Activated naive CD4-positive, alpha-beta T cell treated with anti-CD3 and anti-CD28 coated beads, Interleukin-2, amount 50 U/mL, for 24 hours (primary cell): ENCODE data around the gene RAB35.

ENCODE experiments used
- H3K27ac Mint-ChIP-seq: one replicate; pipeline ENCODE4 v1.8.0; 2021; ENCODE audit warnings: mild to moderate bottlenecking, mixed read lengths
- H3K27me3 Mint-ChIP-seq: one replicate; pipeline ENCODE4 v1.8.0; 2021; ENCODE audit warnings: mixed read lengths
- H3K36me3 Mint-ChIP-seq: one replicate; pipeline ENCODE4 v1.8.0; 2021; ENCODE audit warnings: mixed read lengths
- H3K4me1 Mint-ChIP-seq: one replicate; pipeline ENCODE4 v1.8.0; 2021; ENCODE audit warnings: mixed read lengths
- H3K4me3 Mint-ChIP-seq: one replicate; pipeline ENCODE4 v1.8.0; 2021; ENCODE audit warnings: mild to moderate bottlenecking, mixed read lengths
- H3K9me3 Mint-ChIP-seq: one replicate; pipeline ENCODE4 v1.8.0; 2021; ENCODE audit warnings: mixed read lengths

RAB35 gene

DNA sequence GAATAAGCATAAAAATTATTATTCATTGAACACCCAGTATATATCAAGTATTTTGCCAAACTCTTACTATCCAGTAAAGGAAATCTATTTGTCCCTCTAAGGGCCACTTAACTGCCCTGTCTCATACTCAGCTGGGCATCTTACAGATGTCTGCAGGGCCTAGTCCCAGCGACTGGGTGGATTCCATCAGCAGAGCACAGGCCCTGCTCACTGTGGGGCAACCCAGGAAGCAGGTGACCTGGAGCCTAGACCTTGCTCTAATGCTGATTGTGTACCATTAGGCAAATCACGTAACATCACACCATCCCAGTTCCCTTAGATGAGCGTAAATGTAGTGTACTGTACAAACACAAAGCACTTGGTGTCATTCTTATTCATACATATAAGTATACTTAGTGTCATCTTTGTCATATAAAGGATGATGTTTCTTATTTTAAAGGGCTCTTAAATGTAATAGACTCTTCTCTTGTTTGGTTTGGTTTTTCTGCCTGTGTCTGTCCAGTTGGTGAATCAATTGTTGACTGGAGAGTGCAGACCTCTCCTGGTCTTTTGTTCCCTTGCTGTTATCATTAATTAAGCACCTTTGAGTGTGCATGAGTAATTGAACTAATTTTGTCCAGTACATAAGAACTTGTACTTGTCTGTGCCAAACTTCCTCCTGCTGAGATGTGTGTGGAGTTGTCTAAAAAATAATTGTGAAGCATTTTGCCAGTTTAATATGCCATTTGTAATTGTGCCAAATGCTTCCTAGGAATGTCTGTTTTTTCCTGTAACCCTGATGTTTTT lies 49.3 kb downstream of the RAB35 start:
- H3K27ac Mint-ChIP-seq, result peak overlapping the region; percentile 38

DNA sequence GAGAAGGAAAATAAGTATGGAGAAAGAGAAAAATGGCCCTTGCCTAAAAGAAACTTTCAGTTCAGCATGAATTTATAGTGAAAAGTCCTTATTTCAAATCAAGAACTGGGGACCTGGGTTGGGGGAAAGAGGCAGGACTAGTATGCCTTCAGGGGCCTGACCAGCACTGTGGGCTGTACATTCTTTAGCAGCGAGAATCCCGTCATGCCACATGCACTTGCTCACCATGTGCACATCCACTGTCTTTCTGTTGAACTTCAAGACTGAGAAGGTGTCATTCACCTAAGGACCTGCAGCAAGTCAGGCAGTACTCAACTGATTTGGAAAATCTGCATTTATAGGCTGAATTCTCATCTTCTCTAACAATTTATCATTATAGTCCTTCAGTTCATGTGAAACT lies 50.2 kb downstream of the RAB35 start:
- Mint-ChIP-seq H3K27ac (peak overlapping the region; percentile 41), H3K36me3 (peaks cover 21% of the 10 kb centered on the region), H3K4me1 (peaks cover 8% of the 10 kb centered on the region)

More for the DNA sequence above, 49.3 kb downstream of the RAB35 start:
- Mint-ChIP-seq H3K4me1 (peaks cover 8% of the 10 kb centered on the region), H3K36me3 (peaks cover 22% of the 10 kb centered on the region), H3K27me3 (no peaks in the 10 kb centered on the region), H3K4me3 (no peak overlapping the region), H3K9me3 (no peaks in the 10 kb centered on the region)

DNA sequence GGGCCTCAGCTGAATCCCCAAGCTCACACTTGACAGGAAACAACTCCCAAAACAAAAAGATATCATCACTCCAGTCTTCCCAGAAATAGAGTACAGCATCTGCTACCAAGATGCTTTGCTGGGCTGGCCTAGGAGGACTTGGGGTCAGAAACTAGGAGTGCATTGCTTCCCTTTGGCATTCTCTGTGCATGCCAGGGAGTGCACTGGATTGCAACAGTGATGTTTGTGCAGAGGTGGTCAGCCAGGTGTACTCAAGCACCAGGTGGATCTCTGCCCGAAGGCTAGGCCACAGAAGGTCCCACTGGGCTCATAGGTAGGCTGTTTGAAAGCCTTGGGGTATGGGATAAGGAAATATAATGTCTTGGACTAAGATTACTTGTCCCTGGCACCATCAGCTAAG lies 51.1 kb downstream of the RAB35 start:
- Mint-ChIP-seq H3K27ac (no peak overlapping the region), H3K27me3 (no peaks in the 10 kb centered on the region), H3K9me3 (no peaks in the 10 kb centered on the region), H3K36me3 (peaks cover 21% of the 10 kb centered on the region), H3K4me1 (peaks cover 11% of the 10 kb centered on the region), H3K4me3 (no peak overlapping the region)

More for the DNA sequence above, 50.2 kb downstream of the RAB35 start:
- Mint-ChIP-seq H3K4me3 (no peak overlapping the region), H3K9me3 (no peaks in the 10 kb centered on the region), H3K27me3 (no peaks in the 10 kb centered on the region)

GRCh38 chr12:120064054-120064940 lies 52.3 kb downstream of the RAB35 start:
- Mint-ChIP-seq H3K27me3 (no peaks in the 10 kb centered on the region), H3K27ac (no peak overlapping the region), H3K9me3 (no peaks in the 10 kb centered on the region), H3K4me3 (no peak overlapping the region), H3K36me3 (peaks cover 16% of the 10 kb centered on the region), H3K4me1 (peaks cover 17% of the 10 kb centered on the region)

- Mint-ChIP-seq H3K4me1 (peaks cover 17% of the 10 kb centered on the region), H3K27ac (no peak overlapping the region), H3K9me3 (no peaks in the 10 kb centered on the region), H3K36me3 (peaks cover 17% of the 10 kb centered on the region), H3K27me3 (no peaks in the 10 kb centered on the region), H3K4me3 (no peak overlapping the region)
Observed at GRCh38 chr12:120062976-120063579, 53.5 kb downstream of the RAB35 start.

DNA sequence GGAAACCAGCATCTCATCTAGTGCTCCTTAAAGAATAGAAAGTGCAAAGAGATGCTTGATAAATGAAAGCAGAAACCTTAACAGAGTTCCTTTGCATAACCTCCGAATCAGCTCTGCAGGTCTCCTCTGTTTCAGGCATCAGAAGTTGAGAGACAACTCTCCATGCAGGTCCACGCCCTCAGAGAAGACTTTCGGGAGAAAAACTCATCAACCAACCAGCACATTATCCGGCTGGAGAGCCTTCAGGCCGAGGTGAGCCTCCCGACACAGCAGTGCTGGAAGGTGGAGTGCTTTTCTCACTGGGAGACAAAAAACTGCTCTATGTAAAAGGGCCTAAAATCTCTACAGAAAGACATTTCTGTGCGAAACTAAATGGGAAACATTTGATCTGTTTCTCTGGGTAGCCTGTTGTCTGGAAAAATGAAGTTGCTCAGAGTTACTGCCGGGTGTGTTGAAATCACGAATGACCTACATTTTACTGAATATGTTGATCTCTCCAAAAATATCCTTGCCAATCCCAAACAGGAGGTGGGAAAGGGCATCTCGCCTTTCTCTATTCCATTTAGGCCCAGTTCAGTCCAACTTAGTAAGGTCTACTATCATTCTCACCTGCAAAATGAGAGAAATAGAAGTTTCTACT lies 54.9 kb downstream of the RAB35 start:
- H3K4me1 Mint-ChIP-seq, result peaks cover 17% of the 10 kb centered on the region
- H3K27ac Mint-ChIP-seq, result peak overlapping the region; percentile 13
- no peaks in the 10 kb centered on the region for H3K9me3 Mint-ChIP-seq
- H3K27me3 Mint-ChIP-seq, result no peaks in the 10 kb centered on the region
- peaks cover 17% of the 10 kb centered on the region for H3K36me3 Mint-ChIP-seq
- H3K4me3 Mint-ChIP-seq, result no peak overlapping the region

DNA sequence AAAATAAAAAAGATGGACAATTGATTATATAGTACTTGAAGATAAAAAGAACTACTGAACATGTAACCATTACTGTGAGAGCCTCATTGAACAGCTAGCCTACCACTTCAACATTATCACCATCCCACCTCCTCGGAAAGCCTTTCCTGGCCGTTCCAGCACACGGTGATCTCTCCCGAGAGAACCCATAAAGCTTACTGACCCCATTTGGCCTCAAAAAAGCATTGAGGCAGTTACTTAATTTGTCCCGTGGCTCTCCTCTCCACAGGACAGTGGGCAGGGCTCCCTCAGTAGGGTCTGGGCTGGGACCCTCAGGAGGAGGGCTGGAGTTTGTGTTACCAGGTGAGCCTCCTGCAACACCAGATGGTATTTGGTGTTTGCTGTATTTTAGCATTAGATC lies 55.8 kb downstream of the RAB35 start:
- Mint-ChIP-seq H3K27me3 (no peaks in the 10 kb centered on the region), H3K4me3 (no peak overlapping the region), H3K27ac (no peak overlapping the region), H3K9me3 (no peaks in the 10 kb centered on the region), H3K4me1 (peaks cover 17% of the 10 kb centered on the region), H3K36me3 (peaks cover 12% of the 10 kb centered on the region)

- peak overlapping the region; percentile 35 for H3K27ac Mint-ChIP-seq
- peaks cover 13% of the 10 kb centered on the region for H3K36me3 Mint-ChIP-seq
- H3K27me3 Mint-ChIP-seq, result no peaks in the 10 kb centered on the region
- peaks cover 19% of the 10 kb centered on the region for H3K4me1 Mint-ChIP-seq
- no peaks in the 10 kb centered on the region for H3K9me3 Mint-ChIP-seq
- H3K4me3 Mint-ChIP-seq, result no peak overlapping the region
Observed at GRCh38 chr12:120060196-120060595, 56.4 kb downstream of the RAB35 start.

DNA sequence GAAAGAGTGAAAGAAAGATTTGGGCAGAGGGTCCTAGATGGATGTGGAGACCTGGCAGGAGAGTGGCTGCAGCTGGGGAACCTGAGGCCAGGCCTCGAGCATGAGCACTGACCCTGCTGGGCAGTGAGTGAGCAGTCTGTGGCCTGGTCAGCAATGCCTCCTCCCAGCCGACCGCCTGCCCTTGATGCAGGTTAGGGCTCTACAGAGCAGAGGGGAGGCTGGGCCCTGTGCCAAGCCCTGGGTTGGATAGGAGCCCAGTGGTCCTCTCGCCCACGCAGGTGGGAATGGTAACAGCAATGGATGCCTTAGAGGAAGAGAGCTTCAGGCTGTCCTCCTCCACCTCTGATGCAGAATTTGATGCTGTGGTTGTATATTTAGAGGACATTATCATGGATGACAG lies 59.8 kb downstream of the RAB35 start:
- Mint-ChIP-seq H3K27ac (no peak overlapping the region), H3K27me3 (no peaks in the 10 kb centered on the region), H3K4me1 (peaks cover 28% of the 10 kb centered on the region), H3K36me3 (peaks cover 14% of the 10 kb centered on the region), H3K9me3 (peaks cover 7% of the 10 kb centered on the region), H3K4me3 (no peak overlapping the region)

- no peak overlapping the region for H3K27ac Mint-ChIP-seq
- no peaks in the 10 kb centered on the region for H3K27me3 Mint-ChIP-seq
- H3K4me3 Mint-ChIP-seq, result no peak overlapping the region
- peaks cover 29% of the 10 kb centered on the region for H3K4me1 Mint-ChIP-seq
- peaks cover 8% of the 10 kb centered on the region for H3K9me3 Mint-ChIP-seq
- H3K36me3 Mint-ChIP-seq, result peaks cover 16% of the 10 kb centered on the region
Observed at GRCh38 chr12:120055231-120056000, 61.1 kb downstream of the RAB35 start.

- Mint-ChIP-seq H3K36me3 (peaks cover 19% of the 10 kb centered on the region), H3K9me3 (peaks cover 8% of the 10 kb centered on the region), H3K4me3 (no peak overlapping the region), H3K27ac (no peak overlapping the region), H3K27me3 (no peaks in the 10 kb centered on the region), H3K4me1 (peaks cover 29% of the 10 kb centered on the region)
Observed at GRCh38 chr12:120054293-120054692, 62.3 kb downstream of the RAB35 start.

DNA sequence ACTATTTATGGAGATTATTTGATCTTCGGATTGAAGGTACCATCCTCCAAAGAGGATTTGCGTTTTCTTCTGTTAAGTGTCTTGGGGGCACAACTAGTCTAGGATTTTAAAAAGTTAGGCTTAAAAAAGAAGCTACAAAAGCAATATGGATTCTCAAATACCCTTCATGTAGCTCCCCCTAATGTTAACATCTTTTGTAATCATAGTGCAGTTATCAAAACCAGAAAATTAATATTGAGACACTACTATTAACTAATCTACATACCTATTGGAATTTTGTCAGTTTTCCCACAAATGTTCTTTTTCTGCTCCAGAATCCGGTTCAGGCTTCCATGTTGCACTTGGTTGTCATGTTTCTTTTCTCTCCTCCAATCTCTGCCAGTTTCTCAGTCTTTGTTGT lies 65.0 kb downstream of the RAB35 start:
- no peaks in the 10 kb centered on the region for H3K27me3 Mint-ChIP-seq
- H3K36me3 Mint-ChIP-seq, result peaks cover 21% of the 10 kb centered on the region
- H3K4me3 Mint-ChIP-seq, result no peak overlapping the region
- H3K9me3 Mint-ChIP-seq, result peaks cover 8% of the 10 kb centered on the region
- H3K27ac Mint-ChIP-seq, result no peak overlapping the region
- H3K4me1 Mint-ChIP-seq, result peaks cover 55% of the 10 kb centered on the region

DNA sequence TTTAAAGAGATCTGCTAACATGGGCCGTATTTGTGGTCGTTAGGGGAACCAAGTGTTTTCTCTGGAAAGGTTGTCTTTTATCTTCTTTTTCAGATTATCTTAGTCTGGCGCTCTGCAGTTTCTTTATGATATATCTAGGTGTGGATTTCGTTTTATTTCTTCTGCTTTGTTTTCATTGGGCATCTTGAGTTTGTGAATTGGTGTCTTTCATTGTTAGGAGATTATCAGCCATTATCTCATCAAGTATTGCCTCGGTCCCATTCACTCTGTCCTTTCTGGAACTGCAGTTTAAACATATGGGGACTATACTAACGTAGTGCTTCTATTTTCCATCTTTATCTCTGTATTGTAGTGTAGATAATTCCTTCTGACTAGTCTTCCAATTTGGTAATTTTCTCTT lies 67.1 kb downstream of the RAB35 start:
- no peak overlapping the region for H3K4me3 Mint-ChIP-seq
- peaks cover 8% of the 10 kb centered on the region for H3K9me3 Mint-ChIP-seq
- H3K4me1 Mint-ChIP-seq, result peaks cover 58% of the 10 kb centered on the region
- no peaks in the 10 kb centered on the region for H3K27me3 Mint-ChIP-seq
- peak overlapping the region; percentile 77 for H3K27ac Mint-ChIP-seq
- peaks cover 22% of the 10 kb centered on the region for H3K36me3 Mint-ChIP-seq

DNA sequence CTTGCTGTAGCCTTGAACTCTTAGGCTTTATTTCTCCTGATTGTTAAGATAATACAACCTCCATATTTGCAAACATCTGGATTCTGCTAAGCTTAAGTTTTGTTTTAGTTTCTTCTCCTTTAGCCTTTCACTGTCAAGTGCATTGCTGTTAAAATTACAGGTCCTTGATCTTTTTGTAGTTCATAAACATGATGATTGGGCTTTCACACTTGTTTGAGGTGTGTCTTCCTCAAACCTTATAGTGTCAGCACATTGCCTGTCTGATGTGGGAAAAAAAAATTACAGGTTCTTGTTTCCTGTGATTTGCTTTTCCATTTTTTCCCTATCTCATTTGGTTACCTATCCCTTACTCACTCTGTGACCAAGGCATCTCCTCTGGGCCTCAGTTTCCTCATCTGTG lies 68.3 kb downstream of the RAB35 start:
- H3K27ac Mint-ChIP-seq, result peak overlapping the region; percentile 91
- peak overlapping the region; percentile 54 for H3K4me3 Mint-ChIP-seq
- peaks cover 54% of the 10 kb centered on the region for H3K4me1 Mint-ChIP-seq
- H3K27me3 Mint-ChIP-seq, result no peaks in the 10 kb centered on the region
- H3K9me3 Mint-ChIP-seq, result peaks cover 8% of the 10 kb centered on the region
- peaks cover 29% of the 10 kb centered on the region for H3K36me3 Mint-ChIP-seq

GRCh38 chr12:120047072-120047471 lies 69.5 kb downstream of the RAB35 start:
- Mint-ChIP-seq H3K4me3 (no peak overlapping the region), H3K4me1 (peaks cover 50% of the 10 kb centered on the region), H3K27me3 (no peaks in the 10 kb centered on the region), H3K9me3 (peaks cover 4% of the 10 kb centered on the region), H3K36me3 (peaks cover 28% of the 10 kb centered on the region), H3K27ac (peak overlapping the region; percentile 51)
